HG03135 (cell line): Measurements from ENCODE around the gene PPP1R3E.
"Not testable (repeated sequence)": the region's sequence is repeated elsewhere in the genome, so short reads cannot be mapped to it uniquely, and the experiment has no call there.

Source experiments
- ATAC-seq: cut with Tn5 transposase; IDR thresholded peaks from one replicate; pipeline ENCODE4 v1.9.1; 2021; ENCODE audit warnings: mild to moderate bottlenecking, moderate library complexity; ENCODE audit not compliant: unreplicated experiment

PPP1R3E gene

DNA sequence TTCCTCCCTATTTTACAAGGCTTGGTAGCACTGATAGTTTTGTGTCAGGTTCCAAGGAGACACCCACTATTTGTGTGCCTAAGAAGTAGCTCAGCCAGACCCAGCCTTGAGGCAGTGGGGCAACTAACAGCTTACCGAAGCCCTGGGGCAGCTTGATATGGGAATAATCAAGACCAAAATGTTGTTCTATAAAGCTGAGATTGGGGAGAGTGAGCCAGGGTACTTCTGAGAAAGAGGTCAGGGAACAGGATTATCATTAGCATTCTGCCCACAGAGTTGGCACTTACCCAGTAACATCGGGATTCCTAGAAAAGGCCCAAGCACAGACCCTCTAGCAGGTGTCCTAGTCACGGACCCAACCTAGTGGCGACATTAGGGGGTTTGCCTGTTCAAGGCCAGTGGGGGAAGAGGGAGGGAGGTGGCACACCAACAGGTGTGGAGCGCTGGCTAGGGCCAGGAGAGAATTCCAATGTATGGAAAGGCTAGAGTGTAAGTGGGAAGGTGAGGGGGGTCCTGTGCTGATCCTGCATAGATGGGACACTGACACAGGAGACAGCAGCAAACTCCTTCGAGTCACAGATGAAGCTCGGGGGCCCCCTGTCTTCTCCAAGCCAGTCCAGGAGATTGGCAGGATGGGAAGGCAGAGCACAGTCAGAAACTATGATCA is 4.9 kb downstream of the PPP1R3E start:
- no peak for ATAC-seq

DNA sequence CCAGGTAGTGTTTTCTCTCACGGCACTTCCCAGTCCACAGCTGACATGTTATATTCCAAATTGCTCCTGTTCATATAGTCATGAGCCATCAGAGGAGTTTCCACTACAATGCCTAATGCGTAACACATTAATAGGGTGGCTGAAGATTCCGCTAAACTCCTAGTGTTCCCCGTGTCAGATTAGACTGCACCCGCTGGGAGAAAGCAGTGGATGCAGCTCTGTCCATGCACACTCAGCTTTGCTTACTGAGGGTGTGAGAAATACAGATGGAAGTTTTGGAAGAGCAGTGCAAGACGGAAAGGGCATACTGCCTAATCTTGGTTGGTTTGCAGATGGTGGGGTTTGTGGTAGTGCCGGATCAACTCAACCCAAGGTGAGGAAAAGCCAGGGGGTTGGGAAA is 5.6 kb downstream of the PPP1R3E start:
- ATAC-seq: no peak

DNA sequence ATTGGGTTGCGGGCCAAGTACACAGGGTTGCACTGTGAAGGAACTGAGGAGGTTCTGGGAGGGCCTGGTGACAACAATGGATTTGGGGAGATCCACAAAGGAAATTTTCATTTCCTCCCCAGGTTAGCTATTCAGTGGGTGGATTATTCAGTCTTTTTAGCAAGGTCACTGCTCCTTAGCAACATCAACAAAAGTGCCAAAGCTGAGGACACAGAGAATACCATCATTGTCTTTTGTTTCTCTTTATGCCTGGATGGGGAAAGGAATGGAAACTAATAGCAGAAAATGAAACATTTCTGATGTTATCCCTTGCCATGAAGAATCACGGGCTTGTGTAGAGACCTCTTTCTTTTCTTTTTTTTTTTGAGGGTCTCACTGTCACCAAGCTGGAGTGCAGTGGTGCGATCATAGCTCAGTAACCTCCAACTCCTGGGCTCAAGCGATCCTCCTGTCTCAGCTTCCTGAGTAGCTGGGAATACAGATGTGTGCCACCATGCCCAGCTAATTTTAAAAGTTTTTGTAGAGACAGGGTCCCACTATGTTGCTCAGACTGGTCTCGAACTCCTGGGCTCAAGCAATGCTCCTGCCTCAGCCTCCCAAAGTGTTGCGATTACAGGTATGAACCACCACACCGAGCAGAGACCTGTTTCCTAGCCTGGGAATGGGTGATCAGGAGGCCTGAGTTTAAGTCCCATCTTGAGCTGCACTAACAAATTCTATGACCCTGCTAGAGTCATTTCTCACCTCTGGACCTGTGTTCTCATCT is 6.5 kb downstream of the PPP1R3E start:
- no peak for ATAC-seq

DNA sequence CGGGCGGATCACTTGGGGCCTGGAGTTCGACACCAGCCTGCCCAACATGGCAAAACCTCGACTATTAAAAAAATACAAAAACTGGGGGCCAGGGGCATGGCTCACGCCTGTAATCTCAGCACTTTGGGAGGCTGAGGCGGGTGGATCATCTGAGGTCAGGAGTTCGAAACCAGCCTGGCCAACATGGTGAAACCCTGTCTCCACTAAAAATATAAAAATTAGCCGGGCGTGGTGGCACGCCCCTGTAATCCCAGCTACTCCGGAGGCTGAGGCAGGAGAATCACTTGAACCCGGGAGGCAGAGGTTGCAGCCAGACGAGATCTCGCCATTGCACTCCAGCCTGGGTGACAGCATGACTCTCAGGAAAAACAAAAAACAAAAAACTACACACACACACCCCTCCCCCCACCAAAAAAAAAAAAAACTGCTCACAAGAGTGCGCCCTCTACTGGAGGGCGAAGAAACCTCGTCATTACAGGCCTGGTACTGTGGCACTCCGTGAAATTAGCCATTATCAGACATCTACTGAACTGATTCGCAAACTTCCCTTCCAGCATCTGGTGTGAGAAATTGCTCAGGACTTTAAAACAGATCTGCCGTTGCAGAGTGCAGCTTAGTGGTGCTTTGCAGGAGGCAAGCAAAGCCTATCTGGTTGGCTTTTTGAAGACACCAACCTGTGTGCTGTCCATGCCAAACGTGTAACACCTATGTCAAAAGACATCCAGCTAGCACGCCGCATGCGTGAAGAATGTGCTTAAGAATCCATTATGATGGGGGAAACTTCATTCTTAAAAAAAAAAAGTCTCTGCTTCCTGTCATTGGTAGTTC is 7.7 kb downstream of the PPP1R3E start:
- peak; percentile 48 for ATAC-seq

DNA sequence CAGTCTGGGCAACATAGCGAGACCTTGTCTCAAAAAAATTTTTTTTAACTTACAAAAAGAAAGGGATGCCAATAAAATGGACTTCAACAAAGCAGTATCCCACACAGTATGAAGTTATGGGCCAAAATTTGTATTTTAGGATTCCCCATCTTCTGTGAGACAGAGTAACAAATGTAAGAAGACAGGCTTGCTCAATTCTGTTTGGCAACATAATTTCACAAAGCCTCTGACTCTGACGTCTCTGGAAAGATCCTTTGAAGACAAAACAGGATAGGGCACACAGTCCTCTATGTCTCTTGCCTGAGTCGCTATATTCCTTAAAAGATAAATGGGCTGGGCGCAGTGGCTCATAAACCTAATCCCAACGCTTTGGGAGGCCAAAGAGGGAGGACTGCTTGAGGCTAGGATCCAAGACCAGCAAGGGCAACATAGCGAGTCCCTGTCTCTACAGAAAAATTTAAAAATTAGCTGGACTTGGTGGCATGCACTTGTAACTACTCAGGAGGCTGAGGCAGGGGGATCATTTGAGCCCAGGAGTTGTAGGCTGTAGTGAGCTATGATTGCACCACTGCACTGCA is 15.7 kb downstream of the PPP1R3E start:
- no peak for ATAC-seq

DNA sequence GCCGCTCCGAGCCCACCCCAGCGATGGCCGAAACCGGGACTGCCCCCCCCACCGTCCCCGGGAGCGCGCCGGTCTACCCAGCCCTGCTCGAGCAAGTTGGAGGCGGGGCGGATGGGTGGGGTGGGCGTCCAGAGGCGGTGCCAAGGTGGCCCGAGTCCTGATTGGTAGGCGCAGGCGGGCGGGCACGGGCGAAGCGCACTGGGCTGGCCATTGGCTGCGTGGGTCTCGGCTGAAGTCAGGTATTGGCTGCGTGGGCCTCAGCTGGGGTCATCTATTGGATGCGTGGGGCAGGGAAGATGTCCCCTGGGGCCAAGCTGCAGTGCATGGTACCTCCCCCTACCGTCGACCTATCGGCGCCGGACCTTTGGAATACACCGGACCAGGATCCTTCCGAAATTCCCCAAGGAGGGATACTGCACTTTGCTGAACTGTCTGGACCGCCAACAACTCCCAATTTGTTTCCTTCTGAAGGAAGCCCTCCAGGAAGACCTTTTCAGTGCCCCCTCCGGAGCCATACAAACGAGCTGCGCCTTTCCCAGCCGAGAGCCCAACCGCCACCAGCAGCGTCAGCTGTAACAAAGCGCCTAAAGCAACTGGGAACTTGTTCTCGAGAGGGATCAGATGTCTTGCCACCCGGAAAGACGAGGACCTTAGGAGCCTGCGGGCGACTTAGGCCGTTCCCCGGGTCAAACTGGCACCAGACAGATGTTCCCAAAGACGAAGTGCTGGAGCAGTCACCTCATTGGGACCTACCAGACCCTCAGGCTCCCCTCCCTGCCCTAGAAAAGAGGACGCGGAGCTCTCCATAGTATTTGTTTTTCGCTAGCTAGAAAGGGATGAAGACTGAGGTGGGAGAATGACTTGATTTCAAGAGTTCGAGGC is 16.4 kb downstream of the PPP1R3E start, which contains the start of gene HOMEZ:
Gene HOMEZ (minus strand): TSS at position 113 of the 882 bp plus-strand sequence. CDS start 180 bp downstream, outside the sequence.
- peak; percentile 98 for ATAC-seq

DNA sequence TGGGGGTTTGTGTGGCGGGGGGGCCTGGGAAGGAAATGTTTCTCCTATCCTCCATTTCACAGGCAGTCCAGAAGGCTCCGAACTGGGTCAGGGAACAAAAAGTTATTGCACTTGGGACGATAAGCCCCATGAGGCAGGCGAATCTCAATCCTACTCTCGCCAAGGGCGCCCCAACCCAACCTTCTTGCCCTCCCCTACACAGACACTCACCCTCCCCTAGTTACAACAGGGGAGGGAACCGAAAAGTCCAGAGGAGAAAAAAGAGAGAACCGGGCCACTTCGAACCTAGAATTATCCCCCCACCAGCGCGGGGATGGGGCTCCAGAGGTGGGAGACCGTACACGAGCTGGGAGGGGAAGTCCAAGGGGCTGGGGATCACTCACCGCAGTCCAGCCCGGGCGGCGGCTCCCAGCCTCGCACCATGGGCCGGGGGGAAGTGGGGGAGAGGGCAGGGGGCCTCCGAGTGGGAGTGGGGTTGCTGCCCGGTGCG is 17.1 kb downstream of the PPP1R3E start:
- peak; percentile 27 for ATAC-seq

DNA sequence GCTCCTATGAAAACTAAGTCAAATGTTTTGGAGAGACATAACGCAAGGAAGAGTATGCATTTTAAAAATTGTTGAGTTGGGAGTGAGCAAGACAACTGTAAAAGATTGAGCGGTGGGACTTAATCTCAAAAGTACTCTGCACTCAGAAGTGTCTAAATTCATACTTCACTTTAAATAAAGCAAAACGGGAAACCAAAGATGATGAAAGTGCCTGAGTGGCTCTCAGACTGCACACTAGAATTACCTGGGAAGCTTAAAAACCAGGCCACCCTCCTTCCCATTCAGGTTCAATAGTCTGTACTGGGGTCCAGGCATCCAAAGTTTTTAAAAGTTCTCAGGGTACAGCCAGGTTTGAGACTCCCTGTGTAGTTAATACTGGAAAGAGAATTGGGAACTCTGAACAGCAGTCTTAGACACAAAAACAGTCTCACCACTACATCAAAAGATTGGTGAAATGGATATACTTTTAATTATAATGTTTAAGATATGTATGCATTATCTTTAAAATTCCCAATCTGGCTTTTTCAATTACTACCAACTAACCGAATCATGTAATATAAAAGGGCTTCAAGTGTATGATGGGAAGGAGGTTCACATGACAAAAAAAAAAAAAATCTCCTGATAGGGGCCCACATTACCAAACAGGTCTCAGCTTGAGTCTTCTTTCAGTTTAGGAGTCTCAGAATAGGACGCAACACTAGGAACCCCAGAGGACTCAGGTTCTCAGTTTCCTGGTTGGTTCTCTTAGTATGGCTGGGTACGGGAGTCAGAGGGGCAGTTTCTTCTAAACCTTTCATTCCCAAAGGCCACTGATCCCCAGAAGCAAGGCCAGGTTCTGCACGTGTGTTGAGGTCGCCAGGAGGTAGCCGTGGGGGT is 17.8 kb downstream of the PPP1R3E start:
- ATAC-seq: no peak

DNA sequence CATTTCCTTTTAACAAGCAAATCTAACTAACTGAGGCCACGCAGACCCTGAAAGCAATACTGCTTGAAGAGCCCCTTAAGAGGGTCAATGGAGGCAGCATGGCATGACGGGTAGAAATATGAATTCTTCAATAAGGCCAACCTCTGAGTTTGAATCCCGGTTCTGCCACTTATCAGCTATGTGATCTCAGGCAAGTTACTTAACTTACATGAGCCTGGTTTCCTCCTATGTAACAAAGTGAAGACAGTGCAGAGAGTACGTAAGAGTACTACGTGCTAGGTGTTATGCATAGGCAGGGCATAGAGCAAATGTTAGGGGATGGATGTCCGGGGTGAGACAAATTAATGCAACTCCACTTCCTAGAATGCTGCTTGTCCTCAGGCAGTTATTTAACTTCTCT is 21.4 kb downstream of the PPP1R3E start:
- ATAC-seq: no peak

DNA sequence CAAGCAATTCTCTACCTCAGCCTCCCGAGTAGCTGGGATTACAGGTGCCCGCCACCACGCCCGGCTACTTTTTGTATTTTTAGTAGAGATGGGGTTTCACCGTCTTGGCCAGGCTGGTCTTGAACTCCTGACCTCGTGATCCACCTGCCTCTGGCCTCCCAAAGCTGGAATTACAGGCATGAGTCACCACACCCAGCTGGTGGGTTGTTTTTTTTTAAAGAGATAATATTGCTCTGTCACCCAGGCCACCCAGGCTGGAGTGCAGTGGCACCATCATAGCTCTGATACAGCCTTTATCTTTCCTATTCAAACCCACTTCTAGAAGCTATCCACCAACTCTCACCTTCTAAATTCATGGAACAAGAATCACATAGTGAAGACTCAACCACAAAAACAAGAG is 24.7 kb downstream of the PPP1R3E start:
- not testable (repeated sequence) for ATAC-seq

DNA sequence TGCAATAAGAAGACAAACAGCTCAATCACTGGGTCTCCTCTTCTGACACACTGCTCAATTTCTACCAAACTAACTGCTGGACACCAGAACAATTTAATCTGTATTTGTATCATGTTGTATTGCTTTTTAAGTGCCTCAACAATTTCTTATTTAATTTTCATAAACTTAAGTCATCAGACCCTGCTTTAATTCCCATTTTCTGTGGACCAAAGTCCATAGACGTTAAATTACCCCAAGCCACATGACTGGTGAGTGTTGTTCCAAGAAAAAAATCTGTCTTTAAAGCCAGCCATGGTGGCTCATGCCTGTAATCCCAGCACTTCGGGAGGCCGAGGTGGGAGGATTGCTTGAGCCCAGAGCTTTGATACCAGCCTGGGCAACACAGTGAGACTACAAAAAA is 25.5 kb downstream of the PPP1R3E start:
- ATAC-seq: no peak

DNA sequence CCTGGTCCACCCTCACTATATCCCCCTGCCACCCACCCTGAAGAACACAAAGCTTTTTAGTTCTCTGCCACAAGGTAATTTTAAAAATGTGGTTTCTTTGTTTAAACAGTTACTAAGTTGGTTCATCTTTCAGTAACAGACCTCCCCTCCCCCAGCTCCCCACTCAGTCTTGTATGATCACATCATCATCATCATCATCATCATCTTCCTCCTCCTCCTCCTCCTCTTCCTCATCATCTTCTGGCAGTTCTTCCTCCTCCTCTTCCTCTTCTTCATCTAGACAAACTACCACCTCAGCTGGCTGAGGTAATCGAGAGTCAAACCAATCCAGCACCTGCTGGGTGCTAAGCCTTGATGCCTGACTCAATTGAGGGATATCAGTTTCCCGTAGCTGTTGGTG is 27.2 kb downstream of the PPP1R3E start:
- ATAC-seq: no peak

DNA sequence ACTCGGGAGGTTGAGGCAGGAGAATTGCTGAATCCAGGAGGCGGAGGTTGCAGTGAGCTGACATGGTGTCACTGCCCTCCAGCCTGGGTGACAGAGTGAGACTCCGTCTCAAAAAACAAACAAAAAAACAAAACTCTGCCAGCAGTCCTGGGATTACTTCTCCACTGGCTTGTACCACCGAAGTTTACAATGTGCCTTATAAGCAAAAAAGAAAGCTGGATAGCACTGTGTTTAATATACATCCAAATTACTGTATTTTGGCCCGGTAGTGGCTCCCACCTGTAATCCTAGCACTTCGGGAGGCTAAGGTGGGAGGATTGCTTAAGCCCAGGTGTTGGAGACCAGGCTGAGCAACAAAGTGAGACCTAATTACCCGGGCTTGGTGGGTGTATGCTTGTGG is 33.5 kb downstream of the PPP1R3E start:
- ATAC-seq: no peak

DNA sequence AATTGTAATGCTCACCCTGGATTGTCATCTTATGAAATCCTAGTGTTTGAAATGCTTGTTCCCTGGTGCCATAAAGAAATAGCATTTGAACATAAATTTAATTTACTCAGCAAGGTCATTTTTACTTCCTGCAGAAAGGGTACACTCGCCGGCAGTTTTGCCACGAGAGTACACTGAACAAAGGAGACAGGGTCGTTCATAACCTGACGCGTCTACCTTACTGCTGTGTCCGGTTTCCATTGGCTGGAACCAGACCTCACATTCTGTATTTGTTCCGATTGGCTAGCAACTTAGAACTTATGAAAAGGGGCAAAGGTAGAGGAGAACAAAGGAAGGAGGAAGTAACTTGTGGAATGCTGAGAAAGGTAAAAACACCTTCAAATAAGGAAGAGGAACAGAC is 41.8 kb downstream of the PPP1R3E start:
- not testable (repeated sequence) for ATAC-seq

DNA sequence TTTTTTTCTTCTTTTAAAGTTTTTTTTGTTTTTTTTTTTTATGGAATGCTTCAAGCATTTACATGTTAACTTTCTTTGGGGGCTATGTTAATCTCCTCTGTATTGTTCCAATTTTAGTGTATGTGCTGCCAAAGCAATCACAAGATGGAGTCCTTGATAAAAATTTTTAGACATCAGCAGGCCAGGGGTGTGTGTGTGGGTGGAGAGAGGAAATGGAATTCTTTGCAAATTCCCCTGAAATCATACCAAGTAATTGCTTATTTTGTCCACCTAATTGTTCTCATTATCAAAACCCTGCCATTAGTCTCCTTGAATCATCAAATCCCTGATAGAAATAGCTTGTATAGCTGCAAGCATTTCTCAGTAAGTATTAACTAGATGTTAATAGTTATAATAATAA is 43.2 kb downstream of the PPP1R3E start:
- ATAC-seq: no peak

DNA sequence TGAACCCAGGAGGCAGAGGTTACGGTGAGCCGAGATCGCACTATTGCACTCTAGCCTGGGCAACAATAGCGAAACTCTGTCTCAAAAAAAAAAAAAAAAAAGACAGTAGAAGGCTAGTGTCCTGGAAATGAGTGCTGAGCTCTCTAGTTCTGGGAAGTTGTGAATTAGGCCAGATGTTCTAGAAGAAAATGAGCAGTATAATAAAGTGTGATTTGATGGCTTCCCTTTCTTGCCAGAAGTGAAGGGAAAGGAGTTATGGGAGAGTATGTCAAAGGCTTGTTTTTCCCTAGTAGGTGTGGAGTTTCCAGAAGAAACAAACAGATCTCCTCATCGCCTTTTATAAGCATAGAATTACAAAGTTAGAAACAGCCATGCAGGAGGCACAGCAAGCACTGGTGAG is 44.4 kb downstream of the PPP1R3E start:
- no peak for ATAC-seq

DNA sequence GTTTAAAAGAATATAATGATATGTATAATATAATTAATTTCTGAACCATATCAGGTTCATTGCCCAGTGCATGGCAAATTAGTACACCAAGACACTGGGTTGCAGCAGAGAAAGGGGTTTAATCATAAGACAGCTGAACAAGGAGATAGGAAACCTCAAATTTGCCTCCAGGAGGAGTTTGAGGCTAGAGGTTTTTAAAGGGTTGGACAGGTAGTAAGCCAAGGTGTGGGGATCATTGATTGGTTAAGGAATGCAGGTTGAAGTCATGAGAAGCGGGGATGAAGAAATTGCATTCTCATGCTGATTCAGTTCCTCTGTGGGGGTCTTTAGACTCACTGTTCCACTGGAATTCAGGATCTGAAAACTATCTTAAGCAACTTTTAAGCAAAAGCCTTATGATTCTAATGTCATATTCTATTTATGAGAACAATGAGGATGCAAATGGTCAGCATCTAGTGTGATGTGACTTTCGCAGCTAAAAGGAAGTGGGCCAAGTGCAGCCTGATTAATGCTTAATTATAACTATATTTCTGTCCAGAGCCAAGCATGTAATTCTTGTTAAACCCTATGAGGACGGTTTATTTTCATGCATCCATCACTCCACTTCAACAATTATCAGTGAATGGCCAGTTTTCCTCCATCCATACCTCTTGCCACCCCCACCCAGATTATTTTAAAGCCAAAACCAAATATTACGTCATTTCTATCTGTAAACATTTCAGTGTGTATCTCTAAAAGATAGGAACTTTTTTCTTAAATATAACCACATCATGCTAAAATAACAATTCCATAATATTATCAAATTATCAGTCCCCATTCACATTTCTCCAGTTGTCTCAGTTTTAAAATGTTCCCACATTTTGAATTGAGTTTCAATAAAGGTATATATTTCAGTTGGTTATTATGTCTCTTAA is 50.0 kb downstream of the PPP1R3E start:
- no peak for ATAC-seq

DNA sequence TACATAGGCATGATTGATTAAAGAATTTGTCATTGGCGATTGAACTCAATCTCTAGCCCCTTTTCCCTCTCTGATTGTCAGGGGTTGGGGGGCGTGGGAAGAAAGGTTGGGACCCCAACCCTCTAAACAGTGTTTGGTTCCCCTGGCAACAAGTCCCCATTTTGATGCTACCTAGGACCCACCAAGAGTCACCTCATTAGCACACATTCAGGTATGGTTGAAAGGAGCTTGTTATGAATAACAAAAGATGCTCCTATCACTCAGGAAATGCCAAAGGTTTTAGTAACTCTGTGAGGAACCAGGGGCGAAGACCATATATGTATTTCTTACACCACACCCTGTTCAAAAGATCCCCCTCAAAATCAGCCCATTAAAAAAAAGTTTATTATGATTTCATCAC is 50.7 kb downstream of the PPP1R3E start:
- ATAC-seq: no peak
